Smooth muscle cell (in vitro differentiated cells): ENCODE data around the gene FAM200A. TPM values are rescaled to one million over a fixed set of nuclear protein-coding genes. Genes with fewer than 3 reads are reported as not detected.

Experiments used
- DNase-seq: peaks from one replicate; lab custom pipeline; 2025; ENCODE audit not compliant: unreplicated experiment; lab: John Stamatoyannopoulos, UW
- H2AFZ ChIP-seq: fragments of 200-600 bp; sonication (generic); 2 replicates; pipeline ENCODE4 v1.6.0; 2016; ENCODE audit warnings: antibody characterized with exemption, low read depth, mild to moderate bottlenecking
- H3F3A ChIP-seq: fragments of 200-600 bp; sonication (generic); 2 replicates; pipeline ENCODE4 v1.6.0; 2017; ENCODE audit warnings: antibody characterized with exemption, low read depth
- H3K27ac ChIP-seq: fragments of 200-600 bp; sonication (generic); 2 replicates; pipeline ENCODE4 v1.5.1; 2016; ENCODE audit warnings: low read depth, mild to moderate bottlenecking
- H3K27me3 ChIP-seq: fragments of 200-600 bp; sonication (generic); 2 replicates; pipeline ENCODE4 v1.6.1; 2016; ENCODE audit warnings: low read depth, mild to moderate bottlenecking
- H3K36me3 ChIP-seq: fragments of 200-600 bp; sonication (generic); 2 replicates; pipeline ENCODE4 v1.5.1; 2016; ENCODE audit warnings: low read depth
- H3K4me1 ChIP-seq: fragments of 200-600 bp; sonication (generic); 2 replicates; pipeline ENCODE4 v1.5.1; 2016; ENCODE audit warnings: low read depth
- H3K4me2 ChIP-seq: fragments of 200-600 bp; sonication (generic); 2 replicates; pipeline ENCODE4 v1.6.0; 2016; ENCODE audit warnings: mild to moderate bottlenecking
- H3K4me3 ChIP-seq: fragments of 200-600 bp; sonication (generic); 2 replicates; pipeline ENCODE4 v1.5.1; 2016; ENCODE audit warnings: mild to moderate bottlenecking
- H3K79me2 ChIP-seq: fragments of 200-600 bp; sonication (generic); 2 replicates; pipeline ENCODE4 v1.6.0; 2016; ENCODE audit warnings: low read depth, mild to moderate bottlenecking
- H3K9ac ChIP-seq: fragments of 200-600 bp; sonication (generic); 2 replicates; pipeline ENCODE4 v1.6.0; 2016; ENCODE audit warnings: low read depth
- H3K9me3 ChIP-seq: fragments of 200-600 bp; sonication (generic); replicated peaks from 2 replicates; pipeline ENCODE4 v1.5.1; 2016; ENCODE audit warnings: low read depth
- H4K20me1 ChIP-seq: fragments of 200-600 bp; sonication (generic); 2 replicates; pipeline ENCODE4 v1.6.0; 2016; ENCODE audit warnings: low read depth
- WGBS: methylation state at CpG from one replicate; pipeline ENCODE4 v1.1.7; 2016; ENCODE audit warnings: low lambda C conversion rate; 5-methylcytosine and 5-hydroxymethylcytosine counted together
- polyA plus RNA-seq: library from polyadenylated mRNA; unstranded; fragments of >200 nt; fragmentation: Nextera tagmentation; extraction: Ambion mirVana; gene quantifications from 2 replicates; pipeline ENCODE4 v1.2.1, GENCODE V29; 2016
- total RNA-seq: library from RNA; depleted of rRNA; stranded (reverse); fragments of >200 nt; gene quantifications from 2 replicates; pipeline ENCODE4 v1.2.3, GENCODE V29; 2014
- TF ChIP-seq, protein P1 (sequence below): fragments of 200-600 bp; sonication (generic); IDR thresholded peaks from 2 replicates; pipeline ENCODE4 v1.5.1; 2017; ENCODE audit warnings: borderline replicate concordance, mild to moderate bottlenecking, antibody characterized with exemption; ENCODE audit not compliant: insufficient read depth, poor library complexity, severe bottlenecking

FAM200A gene
- total RNA-seq, result 10.0 and 12.8 TPM in 2 replicates
- polyA plus RNA-seq, result 5.9 and 8.1 TPM in 2 replicates

DNA sequence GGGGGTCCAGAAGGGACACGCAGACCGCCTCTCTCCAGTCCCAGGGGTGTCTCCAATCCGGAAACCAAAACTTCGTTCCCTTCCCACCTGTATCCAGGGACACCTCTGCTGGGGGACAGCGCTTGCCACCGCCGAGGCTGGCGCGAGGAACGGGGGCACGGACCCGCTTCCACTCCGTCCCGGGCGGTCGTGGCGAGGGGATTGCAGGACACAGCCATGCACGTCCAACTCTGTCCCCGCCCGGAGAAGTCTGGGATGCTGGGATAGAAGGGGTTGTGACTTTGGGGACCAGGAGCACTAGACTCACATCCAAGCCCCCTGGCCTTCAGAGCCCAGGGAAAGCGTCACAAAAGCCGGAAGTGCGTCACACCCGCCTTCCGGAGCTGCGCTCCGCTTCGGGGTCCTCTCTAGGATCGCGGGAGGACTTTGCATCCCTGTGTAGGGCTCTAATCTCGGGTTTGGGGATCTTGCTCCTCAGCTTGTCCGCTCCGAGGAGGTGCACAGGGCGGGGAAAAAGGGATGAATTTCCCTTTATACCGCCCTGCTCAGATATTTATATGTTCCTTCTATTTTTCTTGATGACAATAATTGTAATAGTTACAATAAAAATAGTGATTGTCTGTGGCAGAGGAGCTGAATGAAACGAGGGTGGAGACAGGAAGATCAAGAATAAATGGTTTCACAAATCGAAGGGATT, at the start of gene FAM200A:
Gene FAM200A (minus strand): TSS at position 348 of the 697 bp plus-strand sequence. CDS start 3,707 bp downstream, outside the sequence.
- H3K36me3 ChIP-seq, result peaks cover 16% of the 10 kb centered on the region
- peak; percentile 27 for DNase-seq
- peaks cover 29% of the 10 kb centered on the region for H3K79me2 ChIP-seq
- 2% methylated on average over 37 of the region's 37 CpGs for WGBS
- no peaks in the 10 kb centered on the region for H4K20me1 ChIP-seq
- TF ChIP-seq, protein P1, sequence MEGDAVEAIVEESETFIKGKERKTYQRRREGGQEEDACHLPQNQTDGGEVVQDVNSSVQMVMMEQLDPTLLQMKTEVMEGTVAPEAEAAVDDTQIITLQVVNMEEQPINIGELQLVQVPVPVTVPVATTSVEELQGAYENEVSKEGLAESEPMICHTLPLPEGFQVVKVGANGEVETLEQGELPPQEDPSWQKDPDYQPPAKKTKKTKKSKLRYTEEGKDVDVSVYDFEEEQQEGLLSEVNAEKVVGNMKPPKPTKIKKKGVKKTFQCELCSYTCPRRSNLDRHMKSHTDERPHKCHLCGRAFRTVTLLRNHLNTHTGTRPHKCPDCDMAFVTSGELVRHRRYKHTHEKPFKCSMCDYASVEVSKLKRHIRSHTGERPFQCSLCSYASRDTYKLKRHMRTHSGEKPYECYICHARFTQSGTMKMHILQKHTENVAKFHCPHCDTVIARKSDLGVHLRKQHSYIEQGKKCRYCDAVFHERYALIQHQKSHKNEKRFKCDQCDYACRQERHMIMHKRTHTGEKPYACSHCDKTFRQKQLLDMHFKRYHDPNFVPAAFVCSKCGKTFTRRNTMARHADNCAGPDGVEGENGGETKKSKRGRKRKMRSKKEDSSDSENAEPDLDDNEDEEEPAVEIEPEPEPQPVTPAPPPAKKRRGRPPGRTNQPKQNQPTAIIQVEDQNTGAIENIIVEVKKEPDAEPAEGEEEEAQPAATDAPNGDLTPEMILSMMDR, result no peak
- H3K4me1 ChIP-seq, result peaks cover 4% of the 10 kb centered on the region
- peak within 1 kb of the TSS; percentile 95 for H3K4me3 ChIP-seq
- H3F3A ChIP-seq, result no peaks in the 10 kb centered on the region
- H3K4me2 ChIP-seq, result peak within 1 kb of the TSS; percentile 96
- H3K27ac ChIP-seq, result peak within 1 kb of the TSS; percentile 43
- peaks cover 8% of the 10 kb centered on the region for H3K9me3 ChIP-seq
- peak within 1 kb of the TSS; percentile 99 for H2AFZ ChIP-seq
- H3K9ac ChIP-seq, result peak within 1 kb of the TSS; percentile 97
- no peaks in the 10 kb centered on the region for H3K27me3 ChIP-seq

DNA sequence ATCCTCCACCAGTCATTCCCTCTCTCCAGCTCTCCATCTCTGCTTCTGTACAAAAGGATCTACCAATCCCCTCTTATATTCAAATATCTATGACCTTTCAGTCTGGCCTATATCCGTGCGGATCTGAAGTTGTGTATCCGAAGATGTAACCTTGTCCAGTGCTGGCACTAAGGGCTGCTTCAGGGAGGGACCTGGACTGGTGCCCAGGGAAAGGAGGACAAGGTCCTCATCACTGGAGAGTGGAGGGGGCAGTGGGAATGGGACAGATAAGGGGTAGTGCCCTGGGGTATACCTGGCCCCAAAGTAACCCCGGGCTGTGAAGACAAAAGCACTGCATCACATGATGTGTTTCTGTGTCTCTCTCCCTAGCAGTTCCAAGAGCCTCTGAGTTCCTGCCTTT, 47.9 kb upstream of the FAM200A start:
- 95% methylated on average over 4 of the region's 4 CpGs for WGBS

GRCh38 chr7:99597762-99598501, 46.0 kb upstream of the FAM200A start, which contains the start of gene TMEM225B:
TMEM225B (plus strand) TSS chr7:99598267; CDS start chr7:99604389, 6,122 bp downstream.
- no peak within 1 kb of the TSS for H3K9ac ChIP-seq
- no peaks in the 10 kb centered on the region for H3K27me3 ChIP-seq
- no peaks in the 10 kb centered on the region for H3K36me3 ChIP-seq
- H3K27ac ChIP-seq, result no peak within 1 kb of the TSS
- 95% methylated on average over 34 of the region's 34 CpGs for WGBS
- DNase-seq, result no peak
- H3K4me1 ChIP-seq, result no peaks in the 10 kb centered on the region
- H4K20me1 ChIP-seq, result no peaks in the 10 kb centered on the region
- no peak within 1 kb of the TSS for H3K4me2 ChIP-seq
- H3K4me3 ChIP-seq, result no peak within 1 kb of the TSS
- H2AFZ ChIP-seq, result no peak within 1 kb of the TSS
- H3K9me3 ChIP-seq, result no peaks in the 10 kb centered on the region
- no peaks in the 10 kb centered on the region for H3K79me2 ChIP-seq
- H3F3A ChIP-seq, result no peaks in the 10 kb centered on the region
- TF ChIP-seq, protein P1, result no peak

More for the DNA sequence above, 47.9 kb upstream of the FAM200A start:
- Histone ChIP-seq H3K4me3 (no peak overlapping the region), H3K4me2 (no peak overlapping the region), H2AFZ (no peak overlapping the region), H3K36me3 (no peaks in the 10 kb centered on the region), H3K9me3 (no peaks in the 10 kb centered on the region), H4K20me1 (no peaks in the 10 kb centered on the region), H3F3A (no peaks in the 10 kb centered on the region), H3K79me2 (no peaks in the 10 kb centered on the region), H3K9ac (no peak overlapping the region), H3K4me1 (no peaks in the 10 kb centered on the region), H3K27ac (no peak overlapping the region), H3K27me3 (no peaks in the 10 kb centered on the region)
- TF ChIP-seq, protein P1, result no peak
- DNase-seq, result no peak
